Smooth muscle cell (in vitro differentiated cells): ENCODE results near the gene DIP2B. TPM values are rescaled to one million over a fixed set of nuclear protein-coding genes. Genes with fewer than 3 reads are reported as not detected.

Source experiments
- DNase-seq: peaks from one replicate; lab custom pipeline; 2025; ENCODE audit not compliant: unreplicated experiment; lab: John Stamatoyannopoulos, UW
- H2AFZ ChIP-seq: fragments of 200-600 bp; sonication (generic); 2 replicates; pipeline ENCODE4 v1.6.0; 2016; ENCODE audit warnings: antibody characterized with exemption, low read depth, mild to moderate bottlenecking
- H3F3A ChIP-seq: fragments of 200-600 bp; sonication (generic); 2 replicates; pipeline ENCODE4 v1.6.0; 2017; ENCODE audit warnings: antibody characterized with exemption, low read depth
- H3K27ac ChIP-seq: fragments of 200-600 bp; sonication (generic); 2 replicates; pipeline ENCODE4 v1.5.1; 2016; ENCODE audit warnings: low read depth, mild to moderate bottlenecking
- H3K27me3 ChIP-seq: fragments of 200-600 bp; sonication (generic); 2 replicates; pipeline ENCODE4 v1.6.1; 2016; ENCODE audit warnings: low read depth, mild to moderate bottlenecking
- H3K36me3 ChIP-seq: fragments of 200-600 bp; sonication (generic); 2 replicates; pipeline ENCODE4 v1.5.1; 2016; ENCODE audit warnings: low read depth
- H3K4me1 ChIP-seq: fragments of 200-600 bp; sonication (generic); 2 replicates; pipeline ENCODE4 v1.5.1; 2016; ENCODE audit warnings: low read depth
- H3K4me2 ChIP-seq: fragments of 200-600 bp; sonication (generic); 2 replicates; pipeline ENCODE4 v1.6.0; 2016; ENCODE audit warnings: mild to moderate bottlenecking
- H3K4me3 ChIP-seq: fragments of 200-600 bp; sonication (generic); 2 replicates; pipeline ENCODE4 v1.5.1; 2016; ENCODE audit warnings: mild to moderate bottlenecking
- H3K79me2 ChIP-seq: fragments of 200-600 bp; sonication (generic); 2 replicates; pipeline ENCODE4 v1.6.0; 2016; ENCODE audit warnings: low read depth, mild to moderate bottlenecking
- H3K9ac ChIP-seq: fragments of 200-600 bp; sonication (generic); 2 replicates; pipeline ENCODE4 v1.6.0; 2016; ENCODE audit warnings: low read depth
- H3K9me3 ChIP-seq: fragments of 200-600 bp; sonication (generic); replicated peaks from 2 replicates; pipeline ENCODE4 v1.5.1; 2016; ENCODE audit warnings: low read depth
- H4K20me1 ChIP-seq: fragments of 200-600 bp; sonication (generic); 2 replicates; pipeline ENCODE4 v1.6.0; 2016; ENCODE audit warnings: low read depth
- WGBS: methylation state at CpG from one replicate; pipeline ENCODE4 v1.1.7; 2016; ENCODE audit warnings: low lambda C conversion rate; 5-methylcytosine and 5-hydroxymethylcytosine counted together
- polyA plus RNA-seq: library from polyadenylated mRNA; unstranded; fragments of >200 nt; fragmentation: Nextera tagmentation; extraction: Ambion mirVana; gene quantifications from 2 replicates; pipeline ENCODE4 v1.2.1, GENCODE V29; 2016
- total RNA-seq: library from RNA; depleted of rRNA; stranded (reverse); fragments of >200 nt; gene quantifications from 2 replicates; pipeline ENCODE4 v1.2.3, GENCODE V29; 2014
- TF ChIP-seq, protein P1 (sequence below): fragments of 200-600 bp; sonication (generic); IDR thresholded peaks from 2 replicates; pipeline ENCODE4 v1.5.1; 2017; ENCODE audit warnings: borderline replicate concordance, mild to moderate bottlenecking, antibody characterized with exemption; ENCODE audit not compliant: insufficient read depth, poor library complexity, severe bottlenecking

DIP2B gene
- total and polyA plus RNA-seq, 2 experiments from 2014 or later = 5.8 to 35.2 TPM

DNA sequence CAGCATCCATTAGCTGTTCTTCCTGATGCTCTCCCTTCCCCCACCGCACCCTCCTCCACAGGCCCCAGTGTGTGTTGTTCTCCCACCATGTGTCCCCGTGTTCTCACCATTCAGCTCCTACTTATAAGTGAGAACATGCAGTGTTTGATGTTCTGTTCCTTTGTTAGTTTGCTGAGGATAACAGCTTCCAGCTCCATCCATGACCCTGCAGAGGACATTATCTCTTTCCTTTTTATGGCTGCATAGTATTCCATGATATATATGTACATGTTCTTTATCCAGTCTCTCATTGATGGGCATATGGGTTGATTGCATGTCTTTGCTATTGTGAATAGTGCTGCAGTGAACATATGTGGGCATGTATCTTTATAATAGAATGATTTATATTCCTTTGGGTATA lies 268.1 kb downstream of the DIP2B start:
- Histone ChIP-seq H3F3A (peaks cover 3% of the 10 kb centered on the region), H3K36me3 (peaks cover 5% of the 10 kb centered on the region), H3K4me2 (no peak overlapping the region), H3K4me1 (no peaks in the 10 kb centered on the region), H3K27ac (no peak overlapping the region), H3K79me2 (peaks cover 96% of the 10 kb centered on the region), H4K20me1 (peaks cover 67% of the 10 kb centered on the region), H3K9ac (no peak overlapping the region), H2AFZ (no peak overlapping the region), H3K27me3 (no peaks in the 10 kb centered on the region), H3K4me3 (no peak overlapping the region), H3K9me3 (no peaks in the 10 kb centered on the region)
- DNase-seq = no peak
- WGBS = 100% methylated on average over 2 of the region's 2 CpGs
- TF ChIP-seq, protein P1, sequence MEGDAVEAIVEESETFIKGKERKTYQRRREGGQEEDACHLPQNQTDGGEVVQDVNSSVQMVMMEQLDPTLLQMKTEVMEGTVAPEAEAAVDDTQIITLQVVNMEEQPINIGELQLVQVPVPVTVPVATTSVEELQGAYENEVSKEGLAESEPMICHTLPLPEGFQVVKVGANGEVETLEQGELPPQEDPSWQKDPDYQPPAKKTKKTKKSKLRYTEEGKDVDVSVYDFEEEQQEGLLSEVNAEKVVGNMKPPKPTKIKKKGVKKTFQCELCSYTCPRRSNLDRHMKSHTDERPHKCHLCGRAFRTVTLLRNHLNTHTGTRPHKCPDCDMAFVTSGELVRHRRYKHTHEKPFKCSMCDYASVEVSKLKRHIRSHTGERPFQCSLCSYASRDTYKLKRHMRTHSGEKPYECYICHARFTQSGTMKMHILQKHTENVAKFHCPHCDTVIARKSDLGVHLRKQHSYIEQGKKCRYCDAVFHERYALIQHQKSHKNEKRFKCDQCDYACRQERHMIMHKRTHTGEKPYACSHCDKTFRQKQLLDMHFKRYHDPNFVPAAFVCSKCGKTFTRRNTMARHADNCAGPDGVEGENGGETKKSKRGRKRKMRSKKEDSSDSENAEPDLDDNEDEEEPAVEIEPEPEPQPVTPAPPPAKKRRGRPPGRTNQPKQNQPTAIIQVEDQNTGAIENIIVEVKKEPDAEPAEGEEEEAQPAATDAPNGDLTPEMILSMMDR = no peak

- H3K79me2 ChIP-seq = peaks cover 94% of the 10 kb centered on the region
Measured at GRCh38 chr12:50775251-50775650, 270.5 kb downstream of the DIP2B start.

DNA sequence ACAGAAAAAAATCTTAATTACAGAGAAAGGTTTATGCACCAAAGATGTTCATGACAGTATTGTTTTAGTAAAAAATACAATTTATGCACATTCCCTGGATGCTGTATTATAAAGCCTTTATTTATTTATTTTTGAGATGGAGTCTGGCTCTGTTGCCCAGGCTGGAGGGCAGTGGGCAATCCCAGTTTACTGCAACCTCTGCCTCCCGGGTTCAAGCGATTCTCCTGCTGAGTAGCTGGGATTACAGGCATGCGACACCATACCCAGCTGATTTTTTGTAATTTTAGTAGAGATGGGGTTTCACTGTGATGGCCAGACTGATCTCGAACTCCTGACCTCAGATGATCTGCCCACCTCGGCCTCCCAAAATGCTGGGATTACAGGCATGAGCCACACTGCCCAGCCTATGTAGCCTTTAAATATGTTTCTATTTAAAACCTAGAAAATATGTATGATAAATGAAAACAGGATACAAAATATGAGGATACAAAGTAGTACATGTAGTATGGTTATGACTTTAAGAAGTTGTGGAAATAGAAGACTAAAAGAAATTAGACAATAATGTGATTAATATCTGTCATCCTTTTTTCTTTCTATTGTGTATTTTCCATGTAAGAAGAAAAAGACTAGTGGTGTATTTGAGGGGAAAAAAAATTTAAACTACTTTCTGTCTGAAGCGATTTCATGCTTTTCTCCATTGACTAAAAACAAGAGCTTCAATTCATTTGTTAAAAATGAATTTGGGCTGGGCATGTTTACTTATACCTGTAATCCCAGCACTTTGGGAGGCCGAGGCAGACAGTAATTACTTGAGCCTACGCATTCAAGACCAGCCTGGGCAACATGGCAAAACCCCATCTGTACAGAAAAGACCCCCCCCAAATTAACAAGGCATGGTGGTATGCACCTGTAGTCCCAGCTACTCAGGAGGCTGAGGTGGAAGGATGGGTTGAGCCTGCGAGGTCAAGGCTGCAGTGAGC lies 272.3 kb downstream of the DIP2B start:
- H2AFZ ChIP-seq = no peak overlapping the region
- no peak overlapping the region for H3K9ac ChIP-seq
- TF ChIP-seq, protein P1 = no peak
- H3K4me2 ChIP-seq = no peak overlapping the region
- no peaks in the 10 kb centered on the region for H3K36me3 ChIP-seq
- DNase-seq = no peak
- peaks cover 60% of the 10 kb centered on the region for H4K20me1 ChIP-seq
- no peaks in the 10 kb centered on the region for H3K4me1 ChIP-seq
- H3K27me3 ChIP-seq = no peaks in the 10 kb centered on the region
- peaks cover 3% of the 10 kb centered on the region for H3F3A ChIP-seq
- no peak overlapping the region for H3K27ac ChIP-seq
- H3K9me3 ChIP-seq = no peaks in the 10 kb centered on the region
- peaks cover 84% of the 10 kb centered on the region for H3K79me2 ChIP-seq
- WGBS = 94% methylated on average over 9 of the region's 9 CpGs
- no peak overlapping the region for H3K4me3 ChIP-seq

More at GRCh38 chr12:50775251-50775650, 270.5 kb downstream of the DIP2B start:
- H3K36me3 ChIP-seq = no peaks in the 10 kb centered on the region
- H2AFZ ChIP-seq = no peak overlapping the region
- DNase-seq = no peak
- H3K9ac ChIP-seq = no peak overlapping the region
- no peak overlapping the region for H3K4me3 ChIP-seq
- 97% methylated on average over 2 of the region's 2 CpGs for WGBS
- peaks cover 3% of the 10 kb centered on the region for H3F3A ChIP-seq
- H3K27ac ChIP-seq = no peak overlapping the region
- no peaks in the 10 kb centered on the region for H3K9me3 ChIP-seq
- H3K4me1 ChIP-seq = no peaks in the 10 kb centered on the region
- TF ChIP-seq, protein P1 = no peak
- no peaks in the 10 kb centered on the region for H3K27me3 ChIP-seq
- H3K4me2 ChIP-seq = no peak overlapping the region
- peaks cover 60% of the 10 kb centered on the region for H4K20me1 ChIP-seq
